ENCODE data around the gene PDCD2L. TPM values are rescaled to one million over a fixed set of nuclear protein-coding genes. Genes with fewer than 3 reads are reported as not detected.

The PDCD2L gene
- total RNA-seq, 1 experiment from 2014 or later, result 31.5 TPM

DNA sequence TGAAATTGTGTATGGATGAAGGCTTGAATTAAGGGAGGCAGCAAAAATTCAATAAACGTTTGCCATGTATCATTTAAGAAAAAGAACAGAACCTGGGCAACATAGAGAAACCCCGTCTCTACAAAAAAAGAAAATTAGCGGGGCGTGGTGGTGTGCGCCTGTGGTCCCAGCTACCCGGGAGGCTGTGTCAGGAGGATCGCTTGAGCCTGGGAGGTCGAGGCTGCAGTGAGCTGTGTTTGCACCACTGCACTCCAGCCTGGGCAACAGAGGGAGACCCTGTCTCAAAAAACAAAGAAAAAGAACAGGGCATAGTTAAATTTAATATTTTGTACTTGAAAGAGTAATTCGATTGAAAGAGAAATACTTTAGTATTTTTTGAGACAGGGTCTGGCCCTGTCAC, 25.4 kb downstream of the PDCD2L start:
- Histone ChIP-seq H3F3A (ENCODE audit: low read length, unreplicated experiment) (no peaks in the 10 kb centered on the region), H3K4me3 (ENCODE audit: low read length) (peak overlapping the region; percentile 98), H3K4me2 (ENCODE audit: low read length) (peak overlapping the region; percentile 98), H3K4me1 (ENCODE audit: insufficient read depth, low read length) (peaks cover 12% of the 10 kb centered on the region; the same call in 1 of the 2 replicates), H4K20me1 (ENCODE audit: low read length) (peaks cover 45% of the 10 kb centered on the region), H3K27me3 (ENCODE audit: low read length) (no peaks in the 10 kb centered on the region), H3K36me3 (ENCODE audit: low read depth, low read length) (peaks cover 9% of the 10 kb centered on the region), H3K9ac (ENCODE audit: low read length) (peak overlapping the region; percentile 98), H3K9me3 (ENCODE audit: low read length) (no peaks in the 10 kb centered on the region), H3K27ac (ENCODE audit: low read length) (no peak overlapping the region), H3K9me2 (replicated peaks; ENCODE audit: low read length) (no peaks in the 10 kb centered on the region), H3K79me2 (ENCODE audit: low read length) (peaks cover 67% of the 10 kb centered on the region), H2AFZ (ENCODE audit: low read length) (no peak overlapping the region)
- POLR2A ChIA-PET (ENCODE audit: unreplicated experiment), result interaction anchor here (0.6 kb wide), 1 partner anchor 73 kb away, joined by 13 read pairs; no protein-coding TSS in a partner anchor
- TF ChIP-seq, protein P1, sequence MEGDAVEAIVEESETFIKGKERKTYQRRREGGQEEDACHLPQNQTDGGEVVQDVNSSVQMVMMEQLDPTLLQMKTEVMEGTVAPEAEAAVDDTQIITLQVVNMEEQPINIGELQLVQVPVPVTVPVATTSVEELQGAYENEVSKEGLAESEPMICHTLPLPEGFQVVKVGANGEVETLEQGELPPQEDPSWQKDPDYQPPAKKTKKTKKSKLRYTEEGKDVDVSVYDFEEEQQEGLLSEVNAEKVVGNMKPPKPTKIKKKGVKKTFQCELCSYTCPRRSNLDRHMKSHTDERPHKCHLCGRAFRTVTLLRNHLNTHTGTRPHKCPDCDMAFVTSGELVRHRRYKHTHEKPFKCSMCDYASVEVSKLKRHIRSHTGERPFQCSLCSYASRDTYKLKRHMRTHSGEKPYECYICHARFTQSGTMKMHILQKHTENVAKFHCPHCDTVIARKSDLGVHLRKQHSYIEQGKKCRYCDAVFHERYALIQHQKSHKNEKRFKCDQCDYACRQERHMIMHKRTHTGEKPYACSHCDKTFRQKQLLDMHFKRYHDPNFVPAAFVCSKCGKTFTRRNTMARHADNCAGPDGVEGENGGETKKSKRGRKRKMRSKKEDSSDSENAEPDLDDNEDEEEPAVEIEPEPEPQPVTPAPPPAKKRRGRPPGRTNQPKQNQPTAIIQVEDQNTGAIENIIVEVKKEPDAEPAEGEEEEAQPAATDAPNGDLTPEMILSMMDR (conservative IDR thresholded peaks at IDR 0.05; ENCODE audit: low read depth, low read length), result no peak
- no peak for TF ChIP-seq EZH2phosphoT487 (IDR thresholded peaks at IDR 0.05; ENCODE audit: borderline replicate concordance, low read length)
- TF ChIP-seq EZH2 (IDR thresholded peaks at IDR 0.05; ENCODE audit: low read length, unreplicated experiment), result no peak
- intact Hi-C loops (cut with micrococcal nuclease), result no loop called here
- DNase-seq (no peak), ATAC-seq (no peak)
- no TSS peak for BruUV-seq (replicated peaks)
- CTCF ChIA-PET, result no interaction called here

DNA sequence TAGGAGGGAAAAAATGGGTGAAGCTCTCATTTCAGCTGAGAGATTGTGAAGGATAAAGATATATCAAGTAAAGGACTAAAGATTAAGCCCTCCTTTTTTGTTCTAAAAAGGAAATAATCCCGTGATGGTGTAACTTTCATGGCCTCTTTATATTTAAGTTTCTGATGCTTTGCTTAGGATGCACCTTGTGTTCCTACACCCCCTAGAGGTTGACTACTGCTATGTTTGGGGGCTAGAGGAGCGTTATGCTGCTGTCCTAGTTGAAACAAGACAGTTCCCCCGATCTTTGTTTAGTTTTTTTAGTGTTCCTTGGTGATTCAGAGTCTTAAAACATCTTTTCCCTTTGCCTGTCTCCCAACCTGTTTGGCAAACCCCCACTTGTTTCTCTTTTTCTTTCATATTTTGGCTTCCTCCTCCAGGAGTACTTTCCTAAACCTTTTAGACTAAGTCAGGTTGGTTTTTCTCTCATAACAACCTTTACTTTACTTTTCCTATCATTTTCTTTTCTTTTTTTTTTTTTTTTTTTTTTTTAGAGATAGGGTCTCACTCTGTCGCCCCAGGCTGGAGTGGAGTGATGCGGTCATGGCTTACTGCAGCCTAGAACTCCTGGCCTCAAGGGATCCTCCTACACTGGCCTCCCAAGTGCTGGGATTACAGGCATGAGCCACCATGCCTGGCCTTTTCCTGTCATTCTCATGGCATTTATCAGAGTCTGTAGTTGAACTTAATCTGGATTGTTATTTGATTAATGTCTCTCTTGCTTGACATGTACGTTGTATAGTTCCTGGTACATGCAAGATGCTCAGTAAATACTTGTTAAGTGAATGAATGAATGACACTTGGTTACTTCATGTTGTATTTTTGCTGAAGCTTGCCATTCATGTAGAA, 26.8 kb downstream of the PDCD2L start:
- peaks cover 12% of the 10 kb centered on the region for H3K36me3 ChIP-seq (ENCODE audit: low read depth, low read length)
- H3K79me2 ChIP-seq (ENCODE audit: low read length), result peaks cover 70% of the 10 kb centered on the region
- no peaks in the 10 kb centered on the region for H3K9me2 ChIP-seq (replicated peaks; ENCODE audit: low read length)
- peaks cover 45% of the 10 kb centered on the region for H4K20me1 ChIP-seq (ENCODE audit: low read length)
- DNase-seq (peak; percentile 59), ATAC-seq (peak; percentile 30; the same call in 1 of the 2 replicates)
- no peaks in the 10 kb centered on the region for H3K27me3 ChIP-seq (ENCODE audit: low read length)
- TF ChIP-seq EZH2 (IDR thresholded peaks at IDR 0.05; ENCODE audit: low read length, unreplicated experiment), result no peak
- TF ChIP-seq, protein P1 (conservative IDR thresholded peaks at IDR 0.05; ENCODE audit: low read depth, low read length), result peak; percentile 66
- TF ChIP-seq EZH2phosphoT487 (IDR thresholded peaks at IDR 0.05; ENCODE audit: borderline replicate concordance, low read length), result no peak
- no peak overlapping the region for H3K27ac ChIP-seq (ENCODE audit: low read length)
- CTCF ChIA-PET, result interaction anchor here (0.6 kb wide), 1 partner anchor 31 kb away, joined by 3 read pairs; no protein-coding TSS in a partner anchor
- intact Hi-C loops (cut with micrococcal nuclease), result no loop called here
- no peaks in the 10 kb centered on the region for H3K9me3 ChIP-seq (ENCODE audit: low read length)
- no TSS peak for BruUV-seq (replicated peaks)
- no peak overlapping the region for H3K9ac ChIP-seq (ENCODE audit: low read length)
- H3F3A ChIP-seq (ENCODE audit: low read length, unreplicated experiment), result no peaks in the 10 kb centered on the region
- peak overlapping the region; percentile 98 for H3K4me2 ChIP-seq (ENCODE audit: low read length)
- H3K4me1 ChIP-seq (ENCODE audit: insufficient read depth, low read length), result peaks cover 12% of the 10 kb centered on the region; the same call in 1 of the 2 replicates
- H2AFZ ChIP-seq (ENCODE audit: low read length), result no peak overlapping the region
- peak overlapping the region; percentile 98 for H3K4me3 ChIP-seq (ENCODE audit: low read length)
- POLR2A ChIA-PET (ENCODE audit: unreplicated experiment), result no interaction called here

All from PC-3 (cell line).